Epithelial cell of proximal tubule (primary cell): ENCODE data around the gene MAP1B. TPM values are rescaled to one million over a fixed set of nuclear protein-coding genes. Genes with fewer than 3 reads are reported as not detected.

Experiments
- DNase-seq: peaks from one replicate; pipeline ENCODE4 v3.0.0-alpha.2; 2011; ENCODE audit warnings: low read depth
- H3K4me3 ChIP-seq: 2 replicates; pipeline ENCODE4 v1.5.1; 2011; ENCODE audit warnings: low read depth, mild to moderate bottlenecking, low read length
- total RNA-seq: library from RNA; depleted of rRNA; stranded (reverse); fragments of >200 nt; gene quantifications from 2 replicates; pipeline ENCODE4 v1.2.3, GENCODE V29; 2015
- TF ChIP-seq, protein P1 (sequence below): conservative IDR thresholded peaks from 2 replicates; pipeline ENCODE4 v1.5.1; 2012; ENCODE audit warnings: low read depth, mild to moderate bottlenecking, low read length

MAP1B gene
- total RNA-seq, 1 donor from 2014 or later = 305 TPM

DNA sequence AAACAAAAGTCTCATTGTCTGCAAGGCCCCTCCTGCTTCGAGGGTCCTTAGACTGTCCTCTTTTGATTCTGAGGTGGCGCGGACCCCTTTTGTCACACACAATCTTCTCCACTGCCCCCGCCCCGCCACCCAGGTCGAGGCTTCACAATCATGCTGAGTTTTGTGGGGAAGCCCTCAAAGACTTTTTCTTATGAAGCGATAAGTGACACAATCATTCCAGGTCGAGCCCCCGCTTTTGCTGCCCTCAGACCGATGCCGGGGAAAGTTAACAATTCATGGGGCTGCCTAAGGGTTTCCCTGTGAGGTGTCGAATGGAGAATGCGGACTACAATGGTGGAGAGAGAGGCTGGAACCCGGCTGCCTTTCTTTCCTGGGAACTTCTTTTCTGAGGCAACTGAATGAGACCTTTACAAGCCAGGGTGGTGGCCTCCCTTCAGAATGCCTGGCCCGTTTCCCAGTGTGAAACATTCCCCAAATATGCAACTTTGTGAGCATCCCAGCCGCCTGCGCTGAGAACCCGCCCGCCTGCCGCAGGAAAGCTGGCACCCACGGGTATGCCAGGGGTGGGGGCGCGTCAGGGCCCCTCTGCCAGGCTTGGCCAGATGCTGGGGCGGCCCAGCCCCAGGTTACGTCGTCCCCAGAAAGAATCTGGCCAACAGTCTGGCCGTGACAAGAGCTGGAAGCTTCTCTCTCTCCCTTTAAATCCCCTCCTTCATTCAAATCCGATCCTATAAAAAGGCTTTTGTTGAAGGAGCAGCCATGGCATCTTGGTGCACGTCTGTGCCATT, 71.9 kb downstream of the MAP1B start:
- peak; percentile 35 for DNase-seq

DNA sequence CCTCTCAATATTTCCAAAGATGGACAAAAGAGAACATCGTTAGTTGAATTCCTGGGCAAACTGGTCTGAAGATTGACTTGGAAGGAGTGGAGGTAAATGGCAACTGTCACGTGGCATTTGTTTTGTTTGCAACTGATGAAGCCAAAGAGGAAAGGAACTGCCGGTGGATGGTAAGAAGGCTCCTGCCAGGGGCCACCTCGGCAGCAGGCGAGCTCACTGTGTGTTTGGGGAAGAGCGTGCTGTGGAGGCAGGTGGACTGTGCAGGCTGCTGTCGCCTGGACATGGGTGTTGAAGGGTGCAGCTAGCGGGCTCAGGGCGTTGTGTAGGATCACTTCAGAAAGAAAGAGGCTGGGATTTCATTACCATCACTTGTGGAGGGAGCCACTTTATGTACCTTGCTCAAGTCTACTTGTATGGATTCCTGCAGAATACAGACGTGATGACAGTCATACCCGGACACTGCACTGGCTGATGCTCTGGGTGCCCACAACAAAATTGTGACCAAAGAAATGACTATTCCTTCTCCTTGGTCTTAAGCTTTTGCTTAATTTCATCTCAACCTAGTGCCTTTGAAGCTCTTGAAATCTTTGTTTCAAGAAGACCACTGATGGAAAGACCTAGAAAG, 72.7 kb downstream of the MAP1B start:
- TF ChIP-seq, protein P1, sequence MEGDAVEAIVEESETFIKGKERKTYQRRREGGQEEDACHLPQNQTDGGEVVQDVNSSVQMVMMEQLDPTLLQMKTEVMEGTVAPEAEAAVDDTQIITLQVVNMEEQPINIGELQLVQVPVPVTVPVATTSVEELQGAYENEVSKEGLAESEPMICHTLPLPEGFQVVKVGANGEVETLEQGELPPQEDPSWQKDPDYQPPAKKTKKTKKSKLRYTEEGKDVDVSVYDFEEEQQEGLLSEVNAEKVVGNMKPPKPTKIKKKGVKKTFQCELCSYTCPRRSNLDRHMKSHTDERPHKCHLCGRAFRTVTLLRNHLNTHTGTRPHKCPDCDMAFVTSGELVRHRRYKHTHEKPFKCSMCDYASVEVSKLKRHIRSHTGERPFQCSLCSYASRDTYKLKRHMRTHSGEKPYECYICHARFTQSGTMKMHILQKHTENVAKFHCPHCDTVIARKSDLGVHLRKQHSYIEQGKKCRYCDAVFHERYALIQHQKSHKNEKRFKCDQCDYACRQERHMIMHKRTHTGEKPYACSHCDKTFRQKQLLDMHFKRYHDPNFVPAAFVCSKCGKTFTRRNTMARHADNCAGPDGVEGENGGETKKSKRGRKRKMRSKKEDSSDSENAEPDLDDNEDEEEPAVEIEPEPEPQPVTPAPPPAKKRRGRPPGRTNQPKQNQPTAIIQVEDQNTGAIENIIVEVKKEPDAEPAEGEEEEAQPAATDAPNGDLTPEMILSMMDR = no peak
- no peak for DNase-seq
- H3K4me3 ChIP-seq = no peak overlapping the region

More for the DNA sequence above, 71.9 kb downstream of the MAP1B start:
- H3K4me3 ChIP-seq = no peak overlapping the region
- TF ChIP-seq, protein P1 = no peak

DNA sequence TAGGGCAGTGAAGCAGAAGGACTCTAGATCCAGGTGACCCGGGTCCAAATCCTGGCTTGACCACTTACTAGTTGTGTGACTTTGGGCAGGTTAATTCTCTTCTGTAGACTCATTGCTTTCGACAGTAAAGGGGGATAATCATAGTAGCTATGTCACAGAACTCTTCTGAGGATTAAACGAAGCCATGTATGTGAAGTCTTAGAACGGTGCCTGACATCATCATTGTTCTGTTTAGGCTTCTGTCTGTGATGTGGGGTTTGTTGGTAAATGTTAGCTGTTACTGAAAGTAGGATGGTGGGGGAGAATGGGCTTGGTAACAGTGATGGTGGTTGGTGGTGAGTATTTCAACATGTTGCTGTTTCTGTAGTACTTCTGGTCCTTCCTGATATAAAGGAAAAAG, 73.7 kb downstream of the MAP1B start:
- no peak overlapping the region for H3K4me3 ChIP-seq
- TF ChIP-seq, protein P1 = no peak
- no peak for DNase-seq

DNA sequence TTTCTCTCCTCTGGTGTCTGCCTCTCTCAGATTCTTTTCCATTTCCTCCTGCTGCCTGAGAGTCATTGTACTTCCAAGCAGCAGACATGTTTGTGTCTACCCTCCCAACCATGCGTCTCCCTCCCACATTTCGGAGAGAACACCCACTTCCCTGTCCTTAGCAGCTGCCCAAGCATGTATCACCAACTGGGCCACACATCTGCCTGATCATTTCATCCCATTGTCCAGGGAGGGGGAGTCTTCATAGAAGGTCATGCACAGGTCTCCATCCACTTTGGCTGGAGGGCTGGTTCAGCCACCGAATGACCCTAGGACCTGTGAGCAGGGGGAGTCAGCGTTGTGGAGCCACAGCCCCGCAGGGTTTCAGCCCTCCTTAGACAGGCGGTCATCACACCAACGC, 75.4 kb downstream of the MAP1B start:
- DNase-seq = no peak
- no peak overlapping the region for H3K4me3 ChIP-seq
- TF ChIP-seq, protein P1 = no peak

DNA sequence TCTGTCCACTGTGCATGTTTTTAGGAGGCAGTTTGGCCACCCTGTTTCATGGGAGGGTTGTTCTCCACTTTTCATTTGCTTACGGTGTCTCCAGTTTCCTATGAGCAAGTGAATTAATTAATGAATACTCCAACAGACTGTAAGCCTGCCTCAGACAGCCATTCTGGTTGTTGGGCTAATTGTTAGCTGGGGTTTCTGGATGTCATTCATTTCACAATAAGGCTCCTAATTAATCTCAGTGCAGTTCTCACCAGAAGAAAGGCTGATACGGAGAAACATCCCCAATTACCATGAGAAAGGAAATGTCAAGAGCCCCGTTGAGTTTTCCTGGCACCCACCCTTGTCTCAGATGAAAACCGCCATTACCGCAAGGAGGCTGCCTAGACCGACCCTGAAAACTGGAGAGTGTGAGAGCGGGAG, 75.8 kb downstream of the MAP1B start:
- no peak for DNase-seq
- no peak overlapping the region for H3K4me3 ChIP-seq
- TF ChIP-seq, protein P1 = no peak

DNA sequence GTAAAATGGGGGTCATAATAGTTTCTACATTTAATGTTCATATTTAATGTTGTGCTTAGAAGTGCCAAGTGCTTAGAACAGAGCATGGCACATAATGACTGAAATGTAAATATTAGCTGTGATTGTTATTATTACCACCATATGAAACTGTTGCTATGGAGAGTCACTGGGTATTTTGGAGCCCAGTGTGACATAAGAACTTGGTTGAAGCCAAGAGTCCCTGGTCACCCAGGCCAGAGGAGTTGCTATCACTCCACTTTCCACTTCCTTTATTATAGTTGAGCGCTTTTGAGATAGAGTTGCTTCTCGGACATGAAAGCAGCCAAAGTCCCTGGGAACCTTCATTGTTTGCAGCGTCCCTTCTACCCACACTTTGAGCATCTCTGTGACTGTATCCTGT, 77.1 kb downstream of the MAP1B start:
- no peak overlapping the region for H3K4me3 ChIP-seq
- no peak for DNase-seq
- TF ChIP-seq, protein P1 = no peak
